Measurements from ENCODE around the gene LITAFD.
"Not testable (repeated sequence)": the region's sequence is repeated elsewhere in the genome, so short reads cannot be mapped to it uniquely, and the experiment has no call there.

Gene LITAFD

GRCh38 chr16:8912793-8913192, 30.6 kb downstream of the LITAFD start:
- in situ Hi-C loops (cut with MboI; ENCODE audit: low pct_unique_long_range_greater_than_20kb, low sequenced_read_pairs, unreplicated experiment), result no loop called here
- no peak for DNase-seq (ENCODE audit: low spot score)
- TF ChIP-seq, protein P1, sequence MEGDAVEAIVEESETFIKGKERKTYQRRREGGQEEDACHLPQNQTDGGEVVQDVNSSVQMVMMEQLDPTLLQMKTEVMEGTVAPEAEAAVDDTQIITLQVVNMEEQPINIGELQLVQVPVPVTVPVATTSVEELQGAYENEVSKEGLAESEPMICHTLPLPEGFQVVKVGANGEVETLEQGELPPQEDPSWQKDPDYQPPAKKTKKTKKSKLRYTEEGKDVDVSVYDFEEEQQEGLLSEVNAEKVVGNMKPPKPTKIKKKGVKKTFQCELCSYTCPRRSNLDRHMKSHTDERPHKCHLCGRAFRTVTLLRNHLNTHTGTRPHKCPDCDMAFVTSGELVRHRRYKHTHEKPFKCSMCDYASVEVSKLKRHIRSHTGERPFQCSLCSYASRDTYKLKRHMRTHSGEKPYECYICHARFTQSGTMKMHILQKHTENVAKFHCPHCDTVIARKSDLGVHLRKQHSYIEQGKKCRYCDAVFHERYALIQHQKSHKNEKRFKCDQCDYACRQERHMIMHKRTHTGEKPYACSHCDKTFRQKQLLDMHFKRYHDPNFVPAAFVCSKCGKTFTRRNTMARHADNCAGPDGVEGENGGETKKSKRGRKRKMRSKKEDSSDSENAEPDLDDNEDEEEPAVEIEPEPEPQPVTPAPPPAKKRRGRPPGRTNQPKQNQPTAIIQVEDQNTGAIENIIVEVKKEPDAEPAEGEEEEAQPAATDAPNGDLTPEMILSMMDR (IDR thresholded peaks at IDR 0.05; ENCODE audit: extremely low read depth, insufficient read depth, missing control alignments), result no peak

DNA sequence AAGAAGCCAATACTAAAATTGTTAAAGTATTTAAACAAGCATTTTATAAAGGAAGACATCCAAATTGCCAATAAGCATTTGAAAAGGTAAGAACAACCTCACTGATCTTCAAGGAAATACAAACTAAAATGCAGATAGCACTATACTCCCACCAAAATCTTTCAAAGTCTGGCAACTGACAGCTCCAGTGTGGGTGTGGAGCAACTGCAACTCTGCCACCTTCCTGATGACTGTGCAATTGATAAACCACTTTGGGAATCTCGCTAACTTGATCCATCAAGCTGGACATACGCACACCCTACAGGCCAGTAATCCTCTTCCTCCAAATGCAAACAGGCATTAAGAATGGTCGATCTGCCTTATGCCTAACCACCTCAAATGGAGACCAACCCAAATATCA, 31.9 kb downstream of the LITAFD start:
- in situ Hi-C loops (cut with MboI; ENCODE audit: low pct_unique_long_range_greater_than_20kb, low sequenced_read_pairs, unreplicated experiment), result no loop called here
- TF ChIP-seq, protein P1 (IDR thresholded peaks at IDR 0.05; ENCODE audit: extremely low read depth, insufficient read depth, missing control alignments), result no peak
- DNase-seq (ENCODE audit: low spot score), result no peak

- in situ Hi-C loops (cut with MboI; ENCODE audit: low pct_unique_long_range_greater_than_20kb, low sequenced_read_pairs, unreplicated experiment), result no loop called here
- TF ChIP-seq, protein P1 (IDR thresholded peaks at IDR 0.05; ENCODE audit: extremely low read depth, insufficient read depth, missing control alignments), result no peak
- no peak for DNase-seq (ENCODE audit: low spot score)
Measured at GRCh38 chr16:8915722-8916301, 33.7 kb downstream of the LITAFD start.

GRCh38 chr16:8916541-8917225, 34.5 kb downstream of the LITAFD start:
- in situ Hi-C loops (cut with MboI; ENCODE audit: low pct_unique_long_range_greater_than_20kb, low sequenced_read_pairs, unreplicated experiment), result no loop called here
- DNase-seq (ENCODE audit: low spot score), result no peak
- TF ChIP-seq, protein P1 (IDR thresholded peaks at IDR 0.05; ENCODE audit: extremely low read depth, insufficient read depth, missing control alignments), result no peak

DNA sequence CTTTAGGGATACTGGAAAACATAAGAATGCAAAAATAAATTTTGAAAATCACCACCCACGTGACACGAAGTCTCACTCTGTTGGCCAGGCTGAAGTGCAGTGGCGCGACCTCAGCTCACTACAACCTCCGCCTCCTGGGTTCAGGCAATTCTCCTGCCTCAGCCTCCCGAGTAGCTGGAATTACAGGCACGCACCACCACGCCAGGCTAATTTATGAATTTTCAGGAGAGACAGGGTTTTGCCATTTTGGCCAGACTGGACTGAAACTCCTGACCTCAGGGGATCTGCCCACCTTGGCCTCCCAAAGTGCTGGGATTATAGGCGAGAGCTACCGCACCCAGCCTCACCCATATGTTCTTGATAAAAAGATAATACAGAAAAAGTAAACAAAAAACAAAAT, 35.2 kb downstream of the LITAFD start:
- in situ Hi-C loops (cut with MboI; ENCODE audit: low pct_unique_long_range_greater_than_20kb, low sequenced_read_pairs, unreplicated experiment); DNase-seq (ENCODE audit: low spot score): not testable (repeated sequence)

GRCh38 chr16:8919089-8919933, 37.2 kb downstream of the LITAFD start:
- TF ChIP-seq, protein P1 (IDR thresholded peaks at IDR 0.05; ENCODE audit: extremely low read depth, insufficient read depth, missing control alignments), result no peak
- in situ Hi-C loops (cut with MboI; ENCODE audit: low pct_unique_long_range_greater_than_20kb, low sequenced_read_pairs, unreplicated experiment), result no loop called here

More at GRCh38 chr16:8919089-8919933, 37.2 kb downstream of the LITAFD start:
- DNase-seq (ENCODE audit: low spot score), result no peak
